Endothelial cell of umbilical vein (primary cell): ENCODE data around the gene TSBP1. TPM values are rescaled to one million over a fixed set of nuclear protein-coding genes. Genes with fewer than 3 reads are reported as not detected.

ENCODE experiments used
- BruUV-seq: library from RNA; stranded (reverse); fragments of 400-500 nt; replicated peaks from 2 replicates; lab custom pipeline; 2021; lab: Mats Ljungman, UMichigan
- CTCF ChIA-PET: fragments of 300-600, 350-600 bp; sonication (Branson Sonifier 250); formaldehyde crosslinking; loops from one replicate; lab custom pipeline; 2021; ENCODE audit warnings: antibody characterized with exemption, inconsistent platforms; lab: Charles Lee
- POLR2A ChIA-PET: fragments of 300-600, 350-600 bp; sonication (Branson Sonifier 250); formaldehyde crosslinking; loops from one replicate; lab custom pipeline; 2021; ENCODE audit warnings: antibody characterized with exemption, inconsistent platforms; lab: Charles Lee
- DNase-seq: peaks from one replicate; pipeline ENCODE4 v3.0.0-alpha.2; 2011; ENCODE audit warnings: low read depth, low spot score
- FAIRE-seq: peaks from 2 replicates; lab custom pipeline; 2011; peaks lifted over from hg19 to GRCh38; lab: Jason Lieb, UNC
- H2AFZ ChIP-seq: 2 replicates; pipeline ENCODE4 v1.6.0; 2012; ENCODE audit warnings: low read depth, low read length, control low read depth, inconsistent platforms
- H3K27ac ChIP-seq: 2 replicates; pipeline ENCODE4 v1.5.1; 2011; ENCODE audit warnings: low read depth, mild to moderate bottlenecking, control low read depth, low read length, moderate library complexity; ENCODE audit not compliant: insufficient read depth
- H3K27me3 ChIP-seq, 2 experiments: 2 replicates each; pipeline versions ENCODE4 v1.6.0 to v1.6.1; 2011; ENCODE audit warnings: low read length in 2 of 2, mixed read lengths in 1 of 2; ENCODE audit not compliant: control insufficient read depth in 2 of 2, insufficient read depth in 2 of 2
- H3K36me3 ChIP-seq, 2 experiments: 2 replicates in 1 of 2; 3 replicates in 1 of 2; pipeline ENCODE4 v1.5.1; 2011; ENCODE audit warnings: low read length in 2 of 2, mild to moderate bottlenecking in 1 of 2, moderate library complexity in 1 of 2; ENCODE audit not compliant: control insufficient read depth in 2 of 2, insufficient read depth in 2 of 2; ENCODE audit errors: extremely low read depth in 1 of 2
- H3K4me1 ChIP-seq: 3 replicates; pipeline ENCODE4 v1.5.1; 2011; ENCODE audit warnings: mild to moderate bottlenecking, low read length; ENCODE audit not compliant: control insufficient read depth, insufficient read depth; ENCODE audit errors: extremely low read depth
- H3K4me2 ChIP-seq: 2 replicates; pipeline ENCODE4 v1.6.1; 2011; ENCODE audit warnings: low read length, control low read depth, mixed read lengths; ENCODE audit not compliant: insufficient read depth
- H3K4me3 ChIP-seq, 3 experiments: fragments of 200-600 bp in 1 of 3; sonication (generic), shearing (Covaris generic) in 1 of 3; replicated peaks in 1 of 3; 2 replicates each; pipeline ENCODE4 v1.5.1; 2011 to 2016; ENCODE audit warnings: control low read depth in 3 of 3, low read length in 3 of 3, mild to moderate bottlenecking in 2 of 3, inconsistent platforms in 1 of 3, low read depth in 1 of 3, moderate library complexity in 1 of 3; ENCODE audit not compliant: insufficient read depth in 1 of 3
- H3K79me2 ChIP-seq: 2 replicates; pipeline ENCODE4 v1.6.0; 2012; ENCODE audit warnings: low read length, inconsistent platforms; ENCODE audit not compliant: control insufficient read depth, insufficient read depth
- H3K9ac ChIP-seq: replicated peaks from 2 replicates; pipeline ENCODE3; 2011; ENCODE audit warnings: low read length, control low read depth; ENCODE audit not compliant: insufficient read depth; ENCODE audit errors: extremely low read depth
- H3K9me1 ChIP-seq: replicated peaks from 3 replicates; pipeline ENCODE4 v1.6.0; 2011; ENCODE audit warnings: mild to moderate bottlenecking, low read length; ENCODE audit not compliant: control insufficient read depth, insufficient read depth; ENCODE audit errors: extremely low read depth
- H3K9me3 ChIP-seq: replicated peaks from 2 replicates; pipeline ENCODE4 v1.5.1; 2012; ENCODE audit warnings: low read length, inconsistent platforms; ENCODE audit not compliant: control insufficient read depth, insufficient read depth
- H4K20me1 ChIP-seq: replicated peaks from 2 replicates; pipeline ENCODE3; 2011; ENCODE audit warnings: mild to moderate bottlenecking, low read length; ENCODE audit not compliant: control insufficient read depth, insufficient read depth; ENCODE audit errors: extremely low read depth
- CTCF ChIP-seq, 2 donors: IDR thresholded peaks; 1 replicate in 1 of 2; 2 replicates in 1 of 2; pipeline ENCODE4 v1.5.1; 2011; ENCODE audit warnings: low read length in 2 of 2, mild to moderate bottlenecking in 2 of 2, moderate library complexity in 2 of 2, control low read depth in 1 of 2, inconsistent platforms in 1 of 2, low read depth in 1 of 2; ENCODE audit not compliant: insufficient read depth in 1 of 2; ENCODE audit errors: extremely low read depth in 1 of 2
- EZH2 ChIP-seq: IDR thresholded peaks from 2 replicates; pipeline ENCODE4 v1.6.1; 2012; ENCODE audit warnings: borderline replicate concordance, low read depth, mild to moderate bottlenecking, moderate library complexity, low read length, inconsistent platforms; ENCODE audit not compliant: severe bottlenecking
- FOS ChIP-seq: IDR thresholded peaks from 2 replicates; pipeline ENCODE4 v1.6.1; 2011; ENCODE audit warnings: mild to moderate bottlenecking, low read length, moderate library complexity, borderline replicate concordance; ENCODE audit not compliant: insufficient read depth
- GATA2 ChIP-seq: IDR thresholded peaks from 2 replicates; pipeline ENCODE4 v1.7.0; 2011; ENCODE audit warnings: low read depth, mild to moderate bottlenecking, moderate library complexity, mixed read lengths, low read length; ENCODE audit not compliant: insufficient read length, insufficient read depth
- JUN ChIP-seq: IDR thresholded peaks from 2 replicates; pipeline ENCODE4 v1.6.1; 2011; ENCODE audit warnings: borderline replicate concordance, low read depth; ENCODE audit not compliant: insufficient read length, insufficient read depth
- MAX ChIP-seq: IDR thresholded peaks from 2 replicates; pipeline ENCODE4 v1.6.1; 2011; ENCODE audit not compliant: insufficient read depth, insufficient read length
- MYC ChIP-seq: IDR thresholded peaks from one replicate; pipeline ENCODE4 v1.6.1; 2011; ENCODE audit warnings: mild to moderate bottlenecking, low read depth, low read length
- POLR2A ChIP-seq: IDR thresholded peaks from 2 replicates; pipeline ENCODE4 v1.6.1; 2012; ENCODE audit warnings: low read depth, mild to moderate bottlenecking, control low read depth, low read length
- POLR2AphosphoS5 ChIP-seq: IDR thresholded peaks from 2 replicates; pipeline ENCODE4 v1.6.1; 2012; ENCODE audit warnings: low read depth, mild to moderate bottlenecking, control low read depth, low read length, moderate library complexity; ENCODE audit not compliant: insufficient read depth
- dilution Hi-C: fragments of 300-500 bp; cut with MboI; formaldehyde crosslinking; loops from one replicate; pipeline ENCODE4 v1.15.0; 2019; ENCODE audit warnings: low sequenced_read_pairs; ENCODE audit not compliant: extremely low pct_ligation_motif_present
- intact Hi-C: fragments of 100-400 bp; cut with micrococcal nuclease; formaldehyde crosslinking; loops from one replicate; pipeline ENCODE4 v1.10.0; 2022
- polyA plus RNA-seq, 4 experiments: library from polyadenylated mRNA; depleted of rRNA in 3 of 4; stranded (reverse) in 3 of 4; unstranded in 1 of 4; fragments of >200 nt; gene quantifications; 2 replicates each; pipeline versions ENCODE4 v1.2.1 to v1.2.3, GENCODE V29; 2011 to 2012; ENCODE audit warnings: missing spikeins in 1 of 4
- total RNA-seq: library from RNA; stranded (reverse); gene quantifications from 2 replicates; pipeline ENCODE4 v1.2.3, GENCODE V29; 2021

Gene TSBP1
- total and polyA plus RNA-seq, 2 donors (not counting 3 experiments of a cell fraction or from before 2014, with no cell fraction given): not detected

DNA sequence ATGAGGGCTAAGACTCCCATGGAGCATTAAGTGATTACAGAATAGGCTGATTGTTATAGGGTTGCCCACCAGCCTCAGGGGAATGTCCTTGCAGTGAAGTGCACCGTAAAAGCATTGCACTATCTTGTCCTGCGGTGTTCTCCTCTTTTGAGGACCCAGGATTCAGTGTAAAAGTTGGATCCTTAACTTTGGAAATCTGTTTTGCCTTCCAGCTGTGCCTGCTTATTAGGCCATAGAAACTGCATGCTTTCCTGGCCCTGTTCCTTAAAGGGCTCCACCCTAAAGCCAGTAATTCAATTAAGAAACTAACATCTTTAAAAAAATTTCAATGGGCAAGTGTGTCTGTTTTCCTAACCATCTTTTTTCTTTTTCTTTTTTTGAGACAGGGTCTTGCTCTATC lies 122.4 kb downstream of the TSBP1 start:
- Histone ChIP-seq H3K27ac (no peak overlapping the region), H3K4me2 (no peak overlapping the region), H2AFZ (no peak overlapping the region), H3K9me1 (no peaks in the 10 kb centered on the region), H3K36me3 (no peaks in the 10 kb centered on the region), H3K79me2 (no peaks in the 10 kb centered on the region), H4K20me1 (no peaks in the 10 kb centered on the region), H3K9me3 (no peaks in the 10 kb centered on the region), H3K9ac (no peak overlapping the region), H3K27me3 (no peaks in the 10 kb centered on the region), H3K4me1 (peaks cover 14% of the 10 kb centered on the region), H3K4me3 (no peak overlapping the region)
- CTCF ChIA-PET: interaction anchor here (1.4 to 2.8 kb wide), 2 partner anchors 9 to 537 kb away, joined by 3 to 10 read pairs; no protein-coding TSS in a partner anchor
- dilution Hi-C loops (no loop called here), intact Hi-C loops (no loop called here)
- FAIRE-seq: no peak
- no TSS peak for BruUV-seq
- POLR2A ChIA-PET: no interaction called here
- TF ChIP-seq POLR2A (no peak), JUN (no peak), POLR2AphosphoS5 (no peak), MYC (no peak), MAX (no peak), CTCF (IDR thresholded peaks at IDR 0.05; ENCODE audit: extremely low read depth in 1 of 2, insufficient read depth in 1 of 2, low read depth in 1 of 2, low read length in 2 of 2) (no peak), FOS (no peak), EZH2 (no peak), GATA2 (no peak)
- DNase-seq: no peak
